ENCODE data around the gene TGM6.

DNA sequence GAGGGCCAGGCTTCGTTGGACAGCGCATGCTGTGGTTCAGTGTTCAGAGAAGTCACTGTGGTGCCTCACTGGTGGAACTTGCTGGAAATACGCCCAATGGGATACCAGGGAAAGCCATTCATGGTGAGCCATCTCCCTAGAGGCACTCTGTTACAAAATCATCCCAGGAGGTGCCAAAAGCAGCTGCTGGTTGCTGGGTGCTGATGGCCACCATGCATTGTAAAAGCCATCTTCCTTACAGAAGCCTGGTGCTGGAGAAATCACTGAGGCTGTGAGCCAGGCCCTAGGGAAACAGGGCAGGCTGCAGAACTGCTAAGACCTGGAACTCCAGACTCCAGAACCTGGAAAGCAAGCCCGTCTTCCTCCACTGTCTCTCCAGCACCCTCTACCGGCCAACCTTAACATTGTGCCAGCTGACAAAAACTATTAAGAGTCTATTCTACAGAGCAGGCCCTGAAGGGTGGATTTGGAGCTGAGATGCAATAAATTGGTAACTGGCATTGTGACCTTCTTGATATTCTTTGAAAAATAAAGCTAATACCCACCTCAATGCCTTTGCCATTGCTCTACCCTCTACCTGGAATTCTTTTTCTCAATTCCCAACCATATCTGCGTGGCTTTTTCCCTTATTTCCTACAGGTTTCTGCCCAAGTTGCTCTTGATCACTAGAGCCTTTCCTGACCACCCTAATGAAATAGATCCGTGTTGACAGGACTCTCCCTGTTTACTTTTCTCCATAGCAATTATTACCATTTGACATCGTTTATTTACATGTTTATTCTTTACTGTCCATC is 71.4 kb downstream of the TGM6 start:
- no peak for TF ChIP-seq SP2 (IDR thresholded peaks at IDR 0.05; ENCODE audit: extremely low read depth, low read depth, low read length, poor library complexity, severe bottlenecking)
- TF ChIP-seq, protein P1, sequence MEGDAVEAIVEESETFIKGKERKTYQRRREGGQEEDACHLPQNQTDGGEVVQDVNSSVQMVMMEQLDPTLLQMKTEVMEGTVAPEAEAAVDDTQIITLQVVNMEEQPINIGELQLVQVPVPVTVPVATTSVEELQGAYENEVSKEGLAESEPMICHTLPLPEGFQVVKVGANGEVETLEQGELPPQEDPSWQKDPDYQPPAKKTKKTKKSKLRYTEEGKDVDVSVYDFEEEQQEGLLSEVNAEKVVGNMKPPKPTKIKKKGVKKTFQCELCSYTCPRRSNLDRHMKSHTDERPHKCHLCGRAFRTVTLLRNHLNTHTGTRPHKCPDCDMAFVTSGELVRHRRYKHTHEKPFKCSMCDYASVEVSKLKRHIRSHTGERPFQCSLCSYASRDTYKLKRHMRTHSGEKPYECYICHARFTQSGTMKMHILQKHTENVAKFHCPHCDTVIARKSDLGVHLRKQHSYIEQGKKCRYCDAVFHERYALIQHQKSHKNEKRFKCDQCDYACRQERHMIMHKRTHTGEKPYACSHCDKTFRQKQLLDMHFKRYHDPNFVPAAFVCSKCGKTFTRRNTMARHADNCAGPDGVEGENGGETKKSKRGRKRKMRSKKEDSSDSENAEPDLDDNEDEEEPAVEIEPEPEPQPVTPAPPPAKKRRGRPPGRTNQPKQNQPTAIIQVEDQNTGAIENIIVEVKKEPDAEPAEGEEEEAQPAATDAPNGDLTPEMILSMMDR (IDR thresholded peaks at IDR 0.05 in 2 of 3, conservative IDR thresholded peaks at IDR 0.05 in 1 of 3; ENCODE audit: insufficient read depth in 2 of 3, low read depth in 1 of 3, low read length in 3 of 3) = peak; percentile 77 to 80 (median 78)
- no peak for TF ChIP-seq NFIC (IDR thresholded peaks at IDR 0.05)
- 0 out of 2 replicates have a peak, but pooled peaks have one; percentile 21 for TF ChIP-seq SMC3 (conservative IDR thresholded peaks at IDR 0.05; ENCODE audit: insufficient read depth, low read depth, low read length)
- no peak for TF ChIP-seq ZC3H8 (IDR thresholded peaks at IDR 0.05)
- TF ChIP-seq CREM (IDR thresholded peaks at IDR 0.05; ENCODE audit: low read depth) = no peak
- TF ChIP-seq ZNF431 (CRISPR knock-in tag; IDR thresholded peaks at IDR 0.05) = no peak
- no peak for TF ChIP-seq EZH2 (IDR thresholded peaks at IDR 0.05; ENCODE audit: borderline replicate concordance, low read depth, low read length)
- no peak for TF ChIP-seq POLR2AphosphoS5 (IDR thresholded peaks at IDR 0.05; ENCODE audit: control insufficient read depth, insufficient read depth, low read depth, low read length)
- no peak for TF ChIP-seq BMI1 (IDR thresholded peaks at IDR 0.05; ENCODE audit: low read length)
- TF ChIP-seq, protein P2, sequence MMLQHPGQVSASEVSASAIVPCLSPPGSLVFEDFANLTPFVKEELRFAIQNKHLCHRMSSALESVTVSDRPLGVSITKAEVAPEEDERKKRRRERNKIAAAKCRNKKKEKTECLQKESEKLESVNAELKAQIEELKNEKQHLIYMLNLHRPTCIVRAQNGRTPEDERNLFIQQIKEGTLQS (IDR thresholded peaks at IDR 0.05) = no peak
- TF ChIP-seq, protein P2 (CRISPR knock-in tag; conservative IDR thresholded peaks at IDR 0.05) = no peak
- TF ChIP-seq, protein P3, sequence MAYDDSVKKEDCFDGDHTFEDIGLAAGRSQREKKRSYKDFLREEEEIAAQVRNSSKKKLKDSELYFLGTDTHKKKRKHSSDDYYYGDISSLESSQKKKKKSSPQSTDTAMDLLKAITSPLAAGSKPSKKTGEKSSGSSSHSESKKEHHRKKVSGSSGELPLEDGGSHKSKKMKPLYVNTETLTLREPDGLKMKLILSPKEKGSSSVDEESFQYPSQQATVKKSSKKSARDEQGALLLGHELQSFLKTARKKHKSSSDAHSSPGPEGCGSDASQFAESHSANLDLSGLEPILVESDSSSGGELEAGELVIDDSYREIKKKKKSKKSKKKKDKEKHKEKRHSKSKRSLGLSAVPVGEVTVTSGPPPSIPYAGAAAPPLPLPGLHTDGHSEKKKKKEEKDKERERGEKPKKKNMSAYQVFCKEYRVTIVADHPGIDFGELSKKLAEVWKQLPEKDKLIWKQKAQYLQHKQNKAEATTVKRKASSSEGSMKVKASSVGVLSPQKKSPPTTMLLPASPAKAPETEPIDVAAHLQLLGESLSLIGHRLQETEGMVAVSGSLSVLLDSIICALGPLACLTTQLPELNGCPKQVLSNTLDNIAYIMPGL (CRISPR knock-in tag; IDR thresholded peaks at IDR 0.05) = no peak
- no peak for TF ChIP-seq SPI1 (IDR thresholded peaks at IDR 0.05; ENCODE audit: borderline replicate concordance, low read depth, low read length)
- TF ChIP-seq RFX5 (IDR thresholded peaks at IDR 0.05; ENCODE audit: low read depth, low read length) = no peak

Data from K562 (cell line).